GM20000 (cell line): Measurements from ENCODE around the gene CDC25C.

ENCODE experiments used
- DNase-seq: peaks from one replicate; pipeline ENCODE4 v3.0.0; 2012; ENCODE audit warnings: low spot score
- CTCF ChIP-seq: IDR thresholded peaks from 2 replicates; pipeline ENCODE4 v1.5.1; 2012; ENCODE audit warnings: mild to moderate bottlenecking, control low read depth; ENCODE audit errors: extremely low read depth, missing control alignments

The CDC25C gene

GRCh38 chr5:138352722-138353559, 21.3 kb upstream of the CDC25C start:
- peak; percentile 49 for TF ChIP-seq CTCF
- peak; percentile 84 for DNase-seq

- TF ChIP-seq CTCF = peak; percentile 99
- DNase-seq = peak; percentile 97
These were observed 20.6 kb upstream of the CDC25C start, which contains the start of gene KDM3B for GRCh38 chr5:138352071-138352721. Gene KDM3B (plus strand): TSS chr5:138352685. CDS start chr5:138352796, 111 bp downstream.

- TF ChIP-seq CTCF = no peak
- DNase-seq = no peak
These were observed 19.9 kb upstream of the CDC25C start for GRCh38 chr5:138351517-138351916.

- no peak for DNase-seq
- no peak for TF ChIP-seq CTCF
These were observed 19.5 kb upstream of the CDC25C start for GRCh38 chr5:138351056-138351455.

GRCh38 chr5:138350563-138350890, 18.9 kb upstream of the CDC25C start:
- no peak for DNase-seq
- no peak for TF ChIP-seq CTCF

GRCh38 chr5:138349852-138350562, 18.4 kb upstream of the CDC25C start:
- no peak for DNase-seq
- TF ChIP-seq CTCF = no peak

- no peak for DNase-seq
- no peak for TF ChIP-seq CTCF
These were observed 15.3 kb upstream of the CDC25C start for GRCh38 chr5:138346889-138347288.
